HG03159 (cell line): ENCODE results near the gene MYH10.
A peak's percentile ranks its signal among the peaks of the same experiment; 100 is the strongest.

ENCODE experiments used
- ATAC-seq: cut with Tn5 transposase; IDR thresholded peaks from one replicate; pipeline ENCODE4 v1.9.1; 2021; ENCODE audit warnings: mild to moderate bottlenecking, moderate library complexity; ENCODE audit not compliant: unreplicated experiment

Gene MYH10

GRCh38 chr17:8649157-8650118 lies 18.9 kb upstream of the MYH10 start:
- no peak for ATAC-seq

GRCh38 chr17:8647956-8648355 lies 17.4 kb upstream of the MYH10 start:
- no peak for ATAC-seq

GRCh38 chr17:8647202-8647601 lies 16.7 kb upstream of the MYH10 start:
- ATAC-seq: no peak

GRCh38 chr17:8644507-8644902 lies 14.0 kb upstream of the MYH10 start:
- no peak for ATAC-seq

- ATAC-seq: no peak
These were observed 13.5 kb upstream of the MYH10 start for GRCh38 chr17:8643855-8644506.

GRCh38 chr17:8639709-8640108 lies 9.2 kb upstream of the MYH10 start:
- no peak for ATAC-seq

GRCh38 chr17:8632061-8632460 lies 1.5 kb upstream of the MYH10 start:
- ATAC-seq: no peak

GRCh38 chr17:8631554-8631877 lies 991 bp upstream of the MYH10 start:
- no peak for ATAC-seq

GRCh38 chr17:8630802-8631553 lies 453 bp upstream of the MYH10 start:
- ATAC-seq: peak; percentile 95

- no peak for ATAC-seq
These were observed 926 bp downstream of the MYH10 start for GRCh38 chr17:8629371-8630226.

GRCh38 chr17:8628609-8629169 lies 1.8 kb downstream of the MYH10 start:
- no peak for ATAC-seq

- no peak for ATAC-seq
These were observed 2.4 kb downstream of the MYH10 start for GRCh38 chr17:8628172-8628571.

- no peak for ATAC-seq
These were observed 6.9 kb downstream of the MYH10 start for GRCh38 chr17:8623591-8623990.

- no peak for ATAC-seq
These were observed 8.3 kb downstream of the MYH10 start for GRCh38 chr17:8622191-8622590.

- no peak for ATAC-seq
These were observed 8.9 kb downstream of the MYH10 start for GRCh38 chr17:8621585-8621984.

- ATAC-seq: no peak
These were observed 11.2 kb downstream of the MYH10 start for GRCh38 chr17:8619294-8619693.

- ATAC-seq: no peak
These were observed 11.7 kb downstream of the MYH10 start for GRCh38 chr17:8618825-8619224.

- no peak for ATAC-seq
These were observed 15.5 kb downstream of the MYH10 start for GRCh38 chr17:8614988-8615387.

- no peak for ATAC-seq
These were observed 18.8 kb downstream of the MYH10 start for GRCh38 chr17:8611619-8612298.

- ATAC-seq: no peak
These were observed 19.4 kb downstream of the MYH10 start for GRCh38 chr17:8611137-8611536.
